ENCODE measurements around the gene ELL2. TPM values are rescaled to one million over a fixed set of nuclear protein-coding genes. Genes with fewer than 3 reads are reported as not detected.
A peak's percentile ranks its signal among the peaks of the same experiment; 100 is the strongest.

ELL2 gene
- total and polyA plus RNA-seq, 9 of the 15 experiments (the other 6 are each of a cell fraction or from before 2014, with no cell fraction given), result 4.3 to 18.3 (median 14.5) TPM

DNA sequence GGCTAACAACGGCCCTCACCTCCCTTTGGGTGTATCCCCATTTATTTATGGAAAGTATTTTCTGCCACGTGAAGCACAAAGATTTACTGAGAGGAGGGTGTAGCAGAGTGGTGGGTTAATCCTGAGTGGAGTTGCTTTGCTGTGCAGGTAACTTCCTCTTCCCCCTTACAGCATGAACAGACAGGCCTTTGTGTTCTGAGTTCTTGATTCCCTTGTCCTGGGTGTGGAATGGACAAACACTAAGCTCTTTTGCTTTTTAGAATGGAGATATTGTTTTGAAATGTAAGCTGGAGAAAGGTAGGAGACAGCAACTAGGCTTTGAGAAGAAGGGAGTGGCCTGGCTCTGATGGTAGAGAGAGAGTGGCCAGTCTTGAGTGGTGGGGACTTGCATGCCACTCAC, 122.0 kb downstream of the ELL2 start:
- H3K4me2 ChIP-seq (ENCODE audit: insufficient read depth, low read length), result no peak overlapping the region
- no peaks in the 10 kb centered on the region for H3K36me3 ChIP-seq (ENCODE audit: control insufficient read depth, insufficient read depth, low read length)
- ATAC-seq (no peak), DNase-seq (ENCODE audit: extremely low read depth in 1 of 4, low spot score in 3 of 4) (no peak), FAIRE-seq (no peak)
- no peak overlapping the region for H2AFZ ChIP-seq (ENCODE audit: low read depth, low read length)
- in situ Hi-C loops (cut with MboI), result loop anchor here (10.0 to 25.0 kb wide), 2 partner anchors 555 to 877 kb away; partner anchors contain the start of gene MCTP1
- CTCF ChIA-PET (ENCODE audit: low intra/inter-chr PET ratio), result no interaction called here
- no peak overlapping the region for H3K4me3 ChIP-seq
- BruUV-seq (replicated peaks), result no TSS peak
- TF ChIP-seq FOXK2 (conservative IDR thresholded peaks at IDR 0.05 in 1 of 2, IDR thresholded peaks at IDR 0.05 in 1 of 2; ENCODE audit: low read depth in 2 of 2) (no peak), ZBTB1 (CRISPR knock-in tag; IDR thresholded peaks at IDR 0.05; ENCODE audit: borderline replicate concordance, low read depth) (no peak), PRPF4 (IDR thresholded peaks at IDR 0.05; ENCODE audit: insufficient read depth, low read depth, low read length, poor library complexity, severe bottlenecking) (no peak), ATF1 (CRISPR knock-in tag; IDR thresholded peaks at IDR 0.05) (no peak), ATF1 (tag; IDR thresholded peaks at IDR 0.05) (no peak)
- H3K27me3 ChIP-seq (ENCODE audit: control insufficient read depth in 2 of 2, insufficient read depth in 2 of 2, low read length in 2 of 2), result no peaks in the 10 kb centered on the region
- H4K20me1 ChIP-seq (replicated peaks; ENCODE audit: control insufficient read depth, insufficient read depth, low read length), result no peaks in the 10 kb centered on the region
- no peaks in the 10 kb centered on the region for H3K79me2 ChIP-seq (ENCODE audit: control insufficient read depth, insufficient read depth, low read length)
- peaks cover 3 to 21% of the 10 kb centered on the region in 2 experiments for H3K4me1 ChIP-seq (replicated peaks in 1 of 2; ENCODE audit: control insufficient read depth in 2 of 2, insufficient read depth in 2 of 2, low read length in 2 of 2)
- H3K9me3 ChIP-seq (replicated peaks; ENCODE audit: control insufficient read depth, insufficient read depth, low read depth, low read length), result no peaks in the 10 kb centered on the region
- H3K27ac ChIP-seq (ENCODE audit: extremely low read depth, low read depth, low read length), result no peak overlapping the region
- POLR2A ChIA-PET, result no interaction called here
- 11% methylated on average over 2 of the region's 2 CpGs for WGBS (ENCODE audit: insufficient coverage, low coverage, missing lambda C conversion rate)
- no peaks in the 10 kb centered on the region for H3K9me1 ChIP-seq (ENCODE audit: control insufficient read depth, insufficient read depth, low read length)
- no peak overlapping the region for H3K9ac ChIP-seq (ENCODE audit: insufficient read depth in 1 of 2, low read depth in 2 of 2, low read length in 2 of 2)
- intact Hi-C loops (cut with micrococcal nuclease), result loop anchor here (5.0 to 10.0 kb wide), 3 partner anchors 107 to 395 kb away; partner anchors contain the start of genes ARSK, RHOBTB3 and SKIC3

DNA sequence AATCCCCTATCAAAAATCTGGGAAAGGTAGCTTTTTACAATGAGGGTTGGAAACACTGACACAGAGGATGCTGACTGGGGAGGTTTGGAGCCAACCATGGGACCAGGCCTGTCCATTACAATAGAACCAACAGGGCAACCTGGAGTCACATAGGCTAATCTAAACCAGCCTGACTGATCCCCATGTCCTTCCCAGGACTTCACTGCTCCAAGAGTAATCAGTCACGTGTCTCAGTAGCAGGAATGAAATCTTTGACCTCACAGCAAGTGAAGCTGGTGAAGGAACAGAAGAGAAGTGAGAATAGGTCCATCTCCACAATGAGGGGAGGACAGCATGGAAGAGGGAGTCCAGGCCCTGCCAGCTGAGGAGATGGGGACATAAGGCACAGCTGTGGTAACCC, 123.1 kb downstream of the ELL2 start:
- H3K27ac ChIP-seq (ENCODE audit: extremely low read depth, low read depth, low read length), result no peak overlapping the region
- DNase-seq (ENCODE audit: extremely low read depth in 1 of 4, low spot score in 3 of 4) (no peak), ATAC-seq (no peak), FAIRE-seq (no peak)
- intact Hi-C loops (cut with micrococcal nuclease), result no loop called here
- in situ Hi-C loops (cut with MboI), result loop anchor here (25.0 kb wide), 1 partner anchor 876 kb away; no protein-coding TSS in a partner anchor
- no peaks in the 10 kb centered on the region for H3K79me2 ChIP-seq (ENCODE audit: control insufficient read depth, insufficient read depth, low read length)
- no peaks in the 10 kb centered on the region for H3K9me1 ChIP-seq (ENCODE audit: control insufficient read depth, insufficient read depth, low read length)
- H3K9me3 ChIP-seq (replicated peaks; ENCODE audit: control insufficient read depth, insufficient read depth, low read depth, low read length), result no peaks in the 10 kb centered on the region
- H3K36me3 ChIP-seq (ENCODE audit: control insufficient read depth, insufficient read depth, low read length), result no peaks in the 10 kb centered on the region
- POLR2A ChIA-PET, result interaction anchor here (0.6 to 1.0 kb wide), 4 partner anchors 9 to 792 kb away, joined by 3 to 4 read pairs (median 4); partner anchors contain the start of gene GLRX
- no peak overlapping the region for H3K4me2 ChIP-seq (ENCODE audit: insufficient read depth, low read length)
- 0% methylated on average over 1 of the region's 1 CpG for WGBS (ENCODE audit: insufficient coverage, low coverage, missing lambda C conversion rate)
- H3K9ac ChIP-seq (ENCODE audit: insufficient read depth in 1 of 2, low read depth in 2 of 2, low read length in 2 of 2), result no peak overlapping the region
- H3K4me1 ChIP-seq (replicated peaks in 1 of 2; ENCODE audit: control insufficient read depth in 2 of 2, insufficient read depth in 2 of 2, low read length in 2 of 2), result peaks cover 5 to 18% of the 10 kb centered on the region in 2 experiments; a peak in 4 of 5 replicates
- CTCF ChIA-PET (ENCODE audit: low intra/inter-chr PET ratio), result no interaction called here
- H2AFZ ChIP-seq (ENCODE audit: low read depth, low read length), result no peak overlapping the region
- no peak overlapping the region for H3K4me3 ChIP-seq
- no peaks in the 10 kb centered on the region for H3K27me3 ChIP-seq (ENCODE audit: control insufficient read depth in 2 of 2, insufficient read depth in 2 of 2, low read length in 2 of 2)
- no TSS peak for BruUV-seq (replicated peaks)
- H4K20me1 ChIP-seq (replicated peaks; ENCODE audit: control insufficient read depth, insufficient read depth, low read length), result no peaks in the 10 kb centered on the region
- TF ChIP-seq ZNF174 (CRISPR knock-in tag; IDR thresholded peaks at IDR 0.05) (no peak), BCL6 (CRISPR knock-in tag; IDR thresholded peaks at IDR 0.05) (no peak), PCBP2 (IDR thresholded peaks at IDR 0.05; ENCODE audit: low read depth, low read length, poor library complexity, severe bottlenecking) (no peak), SAFB2 (IDR thresholded peaks at IDR 0.05; ENCODE audit: borderline replicate concordance, low read depth, low read length, severe bottlenecking) (no peak), SUPT5H (IDR thresholded peaks at IDR 0.05) (no peak), ZNF239 (CRISPR knock-in tag; IDR thresholded peaks at IDR 0.05) (no peak)
- TF ChIP-seq, protein P1, sequence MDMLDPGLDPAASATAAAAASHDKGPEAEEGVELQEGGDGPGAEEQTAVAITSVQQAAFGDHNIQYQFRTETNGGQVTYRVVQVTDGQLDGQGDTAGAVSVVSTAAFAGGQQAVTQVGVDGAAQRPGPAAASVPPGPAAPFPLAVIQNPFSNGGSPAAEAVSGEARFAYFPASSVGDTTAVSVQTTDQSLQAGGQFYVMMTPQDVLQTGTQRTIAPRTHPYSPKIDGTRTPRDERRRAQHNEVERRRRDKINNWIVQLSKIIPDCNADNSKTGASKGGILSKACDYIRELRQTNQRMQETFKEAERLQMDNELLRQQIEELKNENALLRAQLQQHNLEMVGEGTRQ (CRISPR knock-in tag; IDR thresholded peaks at IDR 0.05), result 0 out of 2 replicates have a peak, but pooled peaks have one; percentile 8
- TF ChIP-seq, protein P2, sequence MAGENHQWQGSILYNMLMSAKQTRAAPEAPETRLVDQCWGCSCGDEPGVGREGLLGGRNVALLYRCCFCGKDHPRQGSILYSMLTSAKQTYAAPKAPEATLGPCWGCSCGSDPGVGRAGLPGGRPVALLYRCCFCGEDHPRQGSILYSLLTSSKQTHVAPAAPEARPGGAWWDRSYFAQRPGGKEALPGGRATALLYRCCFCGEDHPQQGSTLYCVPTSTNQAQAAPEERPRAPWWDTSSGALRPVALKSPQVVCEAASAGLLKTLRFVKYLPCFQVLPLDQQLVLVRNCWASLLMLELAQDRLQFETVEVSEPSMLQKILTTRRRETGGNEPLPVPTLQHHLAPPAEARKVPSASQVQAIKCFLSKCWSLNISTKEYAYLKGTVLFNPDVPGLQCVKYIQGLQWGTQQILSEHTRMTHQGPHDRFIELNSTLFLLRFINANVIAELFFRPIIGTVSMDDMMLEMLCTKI (IDR thresholded peaks at IDR 0.05; ENCODE audit: partially characterized antibody), result no peak

All from K562 (cell line).